HG03066 (cell line): ENCODE data around the gene NCCRP1.

Experiments used
- ATAC-seq: cut with Tn5 transposase; IDR thresholded peaks from one replicate; pipeline ENCODE4 v1.9.1; 2021; ENCODE audit warnings: low read depth; ENCODE audit not compliant: unreplicated experiment

The NCCRP1 gene

DNA sequence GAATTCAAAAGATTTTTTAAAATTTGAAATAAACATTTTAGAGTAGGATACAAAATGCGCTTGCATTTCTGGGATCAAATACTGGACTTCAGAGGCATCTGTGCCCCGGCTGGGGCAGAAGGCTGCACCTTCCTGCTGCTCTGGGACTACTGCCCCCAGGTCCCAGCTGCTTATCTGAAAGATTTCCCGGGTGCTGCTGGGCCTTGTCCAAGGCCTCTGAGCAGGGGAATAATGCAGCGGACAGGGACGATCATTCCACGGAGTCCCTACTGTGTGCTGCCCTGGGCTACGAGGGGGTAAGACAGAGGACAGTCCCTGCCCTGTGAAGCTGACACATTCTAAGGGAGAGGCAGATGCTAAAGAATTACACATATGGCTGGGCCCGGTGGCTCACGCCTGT lies 33.1 kb upstream of the NCCRP1 start:
- no peak for ATAC-seq

- ATAC-seq: no peak
These were observed 32.5 kb upstream of the NCCRP1 start for GRCh38 chr19:39164289-39164688.

DNA sequence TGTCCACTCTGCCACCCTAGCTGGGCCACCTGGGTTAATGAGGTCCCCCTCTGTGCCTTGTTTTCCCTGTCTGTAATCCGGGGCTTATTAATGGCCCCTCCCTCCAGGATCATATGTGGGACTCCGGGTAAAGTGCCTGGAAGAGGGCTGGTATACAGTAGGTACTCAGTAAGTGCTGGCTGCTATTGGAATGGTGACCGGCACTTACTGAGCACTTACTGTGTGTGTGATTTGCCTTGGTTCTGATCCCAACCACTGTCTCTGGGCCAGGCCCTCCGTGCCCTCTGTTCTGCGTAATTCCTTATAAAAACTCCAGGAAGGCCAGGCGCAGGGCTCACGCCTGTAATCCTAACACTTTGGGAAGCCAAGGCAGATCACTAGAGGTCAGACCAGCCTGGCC lies 30.9 kb upstream of the NCCRP1 start:
- no peak for ATAC-seq

DNA sequence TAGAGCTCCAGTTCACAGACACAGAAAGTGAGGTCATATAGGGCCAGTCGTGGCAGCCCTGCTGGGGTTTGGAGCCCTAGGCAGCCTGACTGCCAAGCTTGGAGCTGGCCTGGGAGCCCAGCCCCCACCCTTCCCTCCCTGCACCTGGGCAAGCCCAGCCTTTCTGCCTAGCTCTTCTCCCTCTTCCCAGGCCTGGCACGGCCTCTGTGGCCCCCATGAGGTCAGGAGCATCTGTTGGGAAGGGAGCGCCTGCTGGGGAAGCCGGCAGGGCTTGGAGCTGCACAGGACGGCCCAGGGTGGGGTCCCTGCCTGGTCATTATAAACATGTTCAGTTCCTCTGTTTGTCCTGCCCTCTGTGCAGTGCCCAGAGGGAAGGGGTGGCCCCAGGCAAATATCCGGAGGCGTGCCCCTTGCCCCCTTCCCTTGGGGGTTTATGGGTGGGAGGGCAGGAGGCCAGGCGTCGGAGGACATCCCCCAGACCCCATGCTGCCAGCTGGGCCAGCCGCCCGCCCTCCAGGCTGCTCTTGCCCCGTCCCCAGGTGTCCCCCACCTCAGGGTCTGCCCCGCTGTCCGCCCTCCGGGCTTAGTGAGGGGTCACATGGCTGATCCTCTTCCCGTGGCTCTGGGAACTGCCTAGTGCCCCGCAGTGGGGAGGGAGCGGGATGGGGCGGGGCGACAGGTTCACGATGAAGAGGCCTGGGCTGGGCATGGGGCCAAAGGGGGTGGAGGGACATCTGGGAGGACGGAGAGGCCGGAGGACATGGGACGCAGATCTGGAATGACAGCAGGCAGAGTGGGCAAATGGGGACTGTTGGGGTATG lies 30.0 kb upstream of the NCCRP1 start:
- ATAC-seq: no peak

DNA sequence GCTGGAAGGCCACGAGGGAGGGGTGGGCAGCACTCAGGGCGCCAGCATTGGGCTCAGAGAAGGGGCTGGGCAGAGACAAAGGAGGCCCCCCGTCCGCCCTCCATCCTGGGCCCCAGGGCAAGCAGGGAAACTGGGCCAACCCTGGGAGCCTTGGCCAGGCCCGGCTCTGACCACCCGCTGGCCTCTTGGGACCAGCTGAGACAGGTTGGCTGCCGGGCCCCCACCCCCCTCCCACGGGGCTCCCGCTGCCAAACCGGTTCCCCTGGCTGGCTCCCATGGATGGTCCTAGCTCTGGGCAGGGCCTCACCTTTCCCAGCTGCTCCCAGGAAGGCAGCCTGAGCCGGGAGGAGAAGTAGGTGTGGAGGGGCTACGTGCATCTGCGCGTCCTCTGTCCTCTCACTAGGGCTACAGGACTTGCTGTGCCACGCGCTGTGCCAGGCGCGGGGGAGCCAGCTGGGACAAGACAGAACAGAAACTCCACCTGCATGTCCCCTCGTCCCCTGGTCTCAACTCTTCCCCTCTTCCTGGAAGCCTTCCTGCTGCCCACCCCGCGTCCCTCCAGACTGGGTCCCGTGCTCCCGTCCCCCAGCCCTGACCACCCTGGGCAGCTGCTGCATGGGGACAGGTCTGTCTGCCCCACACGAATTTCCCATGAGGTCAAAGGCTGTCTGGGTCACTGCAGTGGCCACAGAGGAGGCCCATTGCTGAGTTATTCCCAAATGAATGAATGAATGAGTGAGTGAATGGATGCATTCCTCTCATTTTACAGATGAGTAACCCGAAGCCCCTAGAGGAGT lies 29.1 kb upstream of the NCCRP1 start:
- ATAC-seq: no peak

GRCh38 chr19:39168258-39169142 lies 28.3 kb upstream of the NCCRP1 start:
- no peak for ATAC-seq

GRCh38 chr19:39169143-39169810 lies 27.5 kb upstream of the NCCRP1 start:
- no peak for ATAC-seq

DNA sequence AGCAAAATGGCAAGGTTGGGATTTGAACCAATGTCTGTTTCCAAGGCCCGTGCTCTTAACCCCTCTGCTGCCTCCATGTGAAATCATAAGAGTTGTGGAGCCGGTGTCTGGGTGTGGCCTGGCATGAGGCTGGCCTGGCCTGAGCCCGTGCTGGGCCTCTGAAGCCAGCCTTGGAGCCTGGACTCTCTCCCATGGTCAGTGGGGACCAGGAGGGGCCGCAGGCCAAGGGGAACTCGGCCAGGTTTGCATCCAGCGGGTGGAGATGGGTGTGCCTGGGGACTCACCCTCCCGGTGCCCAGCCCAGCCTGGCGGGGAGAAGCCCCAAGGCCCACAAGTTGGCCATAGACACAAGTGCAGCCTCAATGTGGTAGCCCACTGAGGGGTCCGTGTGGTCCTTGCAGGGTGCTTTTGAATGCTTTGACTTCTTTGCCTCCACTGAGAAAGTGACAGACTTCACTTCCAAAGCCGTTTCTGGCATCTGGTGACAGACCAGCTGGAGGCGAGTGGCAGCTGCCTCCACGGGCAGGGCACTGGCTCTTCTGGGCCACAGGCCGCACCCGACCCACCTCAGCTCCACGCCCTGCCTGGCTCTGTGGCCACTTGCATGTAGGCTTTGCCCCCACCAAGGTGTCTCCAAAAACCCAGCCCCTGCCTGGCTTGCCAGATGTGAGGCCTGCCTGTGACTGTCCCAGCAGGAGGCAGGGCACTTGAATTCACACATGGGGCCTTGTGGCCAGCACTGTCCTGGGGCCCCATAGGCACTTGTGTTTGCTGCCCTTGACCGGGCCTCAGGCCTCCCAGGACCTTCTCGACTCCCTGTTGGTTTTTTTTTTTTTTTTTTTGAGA lies 26.2 kb upstream of the NCCRP1 start:
- no peak for ATAC-seq

GRCh38 chr19:39171479-39172465 lies 25.0 kb upstream of the NCCRP1 start:
- no peak for ATAC-seq

- ATAC-seq: no peak
These were observed 23.9 kb upstream of the NCCRP1 start for GRCh38 chr19:39172700-39173501.

DNA sequence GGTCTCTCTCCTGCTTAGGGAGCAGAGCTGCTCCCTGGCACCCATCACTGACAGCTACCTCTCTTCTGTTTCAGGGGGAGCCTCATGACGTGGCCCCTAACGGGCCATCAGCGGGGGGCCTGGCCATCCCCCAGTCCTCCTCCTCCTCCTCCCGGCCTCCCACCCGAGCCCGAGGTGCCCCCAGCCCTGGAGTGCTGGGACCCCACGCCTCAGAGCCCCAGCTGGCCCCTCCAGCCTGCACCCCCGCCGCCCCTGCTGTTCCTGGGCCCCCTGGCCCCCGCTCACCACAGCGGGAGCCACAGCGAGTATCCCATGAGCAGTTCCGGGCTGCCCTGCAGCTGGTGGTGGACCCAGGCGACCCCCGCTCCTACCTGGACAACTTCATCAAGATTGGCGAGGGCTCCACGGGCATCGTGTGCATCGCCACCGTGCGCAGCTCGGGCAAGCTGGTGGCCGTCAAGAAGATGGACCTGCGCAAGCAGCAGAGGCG lies 23.2 kb upstream of the NCCRP1 start:
- no peak for ATAC-seq

DNA sequence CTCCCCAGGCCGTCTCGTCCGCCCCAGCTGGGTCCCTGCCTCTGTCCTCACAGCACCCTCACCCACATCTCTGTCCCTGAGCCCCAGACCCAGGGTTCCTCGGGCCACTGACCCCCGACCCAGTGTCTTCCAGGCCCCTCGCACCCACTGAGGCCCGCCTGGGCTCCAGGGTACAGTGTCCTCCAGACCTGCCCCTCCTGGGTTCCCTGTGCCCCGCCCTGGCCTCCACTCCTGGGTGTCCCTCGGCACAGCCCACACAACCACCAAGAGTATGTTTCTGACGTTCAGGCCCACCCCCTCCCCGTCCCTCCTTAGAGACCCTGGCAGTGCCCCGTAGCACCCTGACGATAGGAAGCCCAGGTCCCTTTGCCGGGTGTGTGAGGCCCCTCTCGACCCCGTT lies 22.6 kb upstream of the NCCRP1 start:
- ATAC-seq: no peak

DNA sequence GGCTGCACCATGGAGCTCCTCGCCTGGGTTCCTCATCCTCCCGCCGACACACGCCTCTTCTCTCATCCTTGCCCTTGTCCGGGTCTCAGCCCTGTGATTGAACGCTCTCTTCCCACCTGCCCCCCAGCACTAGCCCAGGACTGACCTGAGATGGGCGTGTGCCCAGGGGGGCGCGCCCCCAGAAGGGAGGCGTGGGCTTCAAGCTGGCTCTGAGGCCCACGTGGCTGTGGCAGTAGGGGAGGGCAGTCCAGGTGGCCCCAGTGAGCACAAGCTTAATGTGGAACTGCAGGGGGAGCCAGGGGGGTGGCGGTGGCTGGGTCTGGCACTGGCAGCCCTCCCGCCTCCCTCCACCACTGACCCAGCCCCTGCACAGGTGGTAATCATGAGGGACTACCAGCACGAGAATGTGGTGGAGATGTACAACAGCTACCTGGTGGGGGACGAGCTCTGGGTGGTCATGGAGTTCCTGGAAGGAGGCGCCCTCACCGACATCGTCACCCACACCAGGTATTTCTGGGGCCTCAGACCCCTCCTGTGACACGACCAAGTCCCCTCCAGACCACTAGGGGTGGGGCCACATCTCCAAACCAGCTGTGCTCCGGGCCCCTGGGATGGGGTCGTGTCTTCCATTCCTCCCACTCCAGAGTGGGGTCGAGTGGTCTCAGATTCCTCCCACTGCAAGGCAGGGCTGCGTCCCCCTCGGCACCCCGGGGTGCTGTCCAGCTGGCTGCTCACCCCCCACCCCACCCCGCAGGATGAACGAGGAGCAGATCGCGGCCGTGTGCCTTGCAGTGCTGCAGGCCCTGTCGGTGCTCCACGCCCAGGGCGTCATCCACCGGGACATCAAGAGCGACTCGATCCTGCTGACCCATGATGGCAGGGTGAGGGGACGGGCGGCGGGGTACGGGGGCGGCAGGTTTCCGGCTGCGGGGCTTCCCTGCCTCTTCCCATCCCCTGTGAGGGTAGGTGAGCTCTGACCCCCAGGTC lies 21.9 kb upstream of the NCCRP1 start:
- ATAC-seq: no peak

- ATAC-seq: no peak
These were observed 21.2 kb upstream of the NCCRP1 start for GRCh38 chr19:39175564-39175963.

DNA sequence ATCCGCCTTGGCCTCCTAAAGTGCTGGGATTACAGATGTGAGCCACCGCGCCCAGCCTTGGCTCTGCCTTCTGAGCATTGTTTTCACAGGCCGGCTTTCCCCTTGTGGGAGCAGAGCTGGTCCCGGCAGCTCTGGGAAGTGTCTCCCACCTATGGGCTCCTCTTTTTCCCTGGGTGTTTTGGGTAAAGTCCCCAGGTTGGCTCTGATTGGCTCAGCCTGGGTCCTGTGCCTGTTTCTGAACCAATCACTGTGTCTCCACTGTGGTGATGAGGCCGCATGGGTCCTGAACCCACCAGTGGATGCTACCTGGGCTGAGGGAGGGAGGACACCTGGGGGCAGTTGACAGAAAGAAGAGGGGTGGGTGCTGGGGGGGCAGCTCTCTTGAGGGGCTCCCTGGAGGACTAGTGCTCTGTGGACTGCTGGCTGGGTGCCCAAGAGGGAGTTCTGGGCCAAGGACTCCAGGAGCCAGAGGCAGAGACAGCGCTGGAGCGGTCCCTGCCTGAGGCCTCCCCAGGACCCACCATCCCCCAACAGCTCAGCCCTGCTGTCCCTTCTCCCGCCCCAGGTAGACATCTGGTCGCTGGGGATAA lies 19.6 kb upstream of the NCCRP1 start:
- no peak for ATAC-seq

GRCh38 chr19:39177736-39178135 lies 19.0 kb upstream of the NCCRP1 start:
- ATAC-seq: no peak
